KMS-11 (cell line): ENCODE data around the gene MDFIC.

ENCODE experiments used
- H2AFZ ChIP-seq: fragments of 200-600 bp; sonication (generic); 2 replicates; pipeline ENCODE4 v1.6.1; 2016; ENCODE audit warnings: antibody characterized with exemption, mixed run types, low read depth
- H3K27ac ChIP-seq: fragments of 200-600 bp; sonication (generic); 2 replicates; pipeline ENCODE4 v1.6.1; 2016; ENCODE audit warnings: mild to moderate bottlenecking, mixed run types
- H3K27me3 ChIP-seq: fragments of 200-600 bp; sonication (generic); 2 replicates; pipeline ENCODE4 v1.6.1; 2017; ENCODE audit warnings: mild to moderate bottlenecking, low read depth, mixed run types, moderate library complexity; ENCODE audit not compliant: insufficient read depth
- H3K36me3 ChIP-seq: fragments of 200-600 bp; sonication (generic); 2 replicates; pipeline ENCODE4 v1.6.1; 2017; ENCODE audit warnings: mild to moderate bottlenecking, mixed run types; ENCODE audit not compliant: insufficient read depth
- H3K4me1 ChIP-seq: fragments of 200-600 bp; sonication (generic); 2 replicates; pipeline ENCODE4 v1.6.1; 2016; ENCODE audit warnings: mild to moderate bottlenecking, low read depth, mixed run types; ENCODE audit not compliant: poor library complexity, severe bottlenecking
- H3K4me2 ChIP-seq: fragments of 200-600 bp; sonication (generic); 2 replicates; pipeline ENCODE4 v1.7.0; 2016; ENCODE audit warnings: mild to moderate bottlenecking, mixed run types
- H3K4me3 ChIP-seq: fragments of 200-600 bp; sonication (generic); IDR thresholded peaks from 2 replicates; pipeline ENCODE4 v1.6.1; 2017; ENCODE audit warnings: low read depth, low read length, mixed read lengths; ENCODE audit not compliant: insufficient read depth
- H3K79me2 ChIP-seq: fragments of 200-600 bp; sonication (generic); 2 replicates; pipeline ENCODE4 v1.6.1; 2016; ENCODE audit warnings: low read depth, mixed run types; ENCODE audit not compliant: insufficient read depth
- H3K9ac ChIP-seq: fragments of 200-600 bp; sonication (generic); 2 replicates; pipeline ENCODE4 v1.6.1; 2016; ENCODE audit warnings: mild to moderate bottlenecking, mixed run types
- H4K20me1 ChIP-seq: fragments of 200-600 bp; sonication (generic); 2 replicates; pipeline ENCODE4 v1.6.1; 2016; ENCODE audit warnings: mild to moderate bottlenecking, mixed run types; ENCODE audit not compliant: insufficient read depth
- TF ChIP-seq, protein P1 (sequence below): fragments of 200-600 bp; sonication (generic); conservative IDR thresholded peaks from 2 replicates; pipeline ENCODE4 v1.6.1; 2017; ENCODE audit warnings: low read depth, mild to moderate bottlenecking, antibody characterized with exemption, low read length, moderate library complexity, mixed read lengths

The MDFIC gene

DNA sequence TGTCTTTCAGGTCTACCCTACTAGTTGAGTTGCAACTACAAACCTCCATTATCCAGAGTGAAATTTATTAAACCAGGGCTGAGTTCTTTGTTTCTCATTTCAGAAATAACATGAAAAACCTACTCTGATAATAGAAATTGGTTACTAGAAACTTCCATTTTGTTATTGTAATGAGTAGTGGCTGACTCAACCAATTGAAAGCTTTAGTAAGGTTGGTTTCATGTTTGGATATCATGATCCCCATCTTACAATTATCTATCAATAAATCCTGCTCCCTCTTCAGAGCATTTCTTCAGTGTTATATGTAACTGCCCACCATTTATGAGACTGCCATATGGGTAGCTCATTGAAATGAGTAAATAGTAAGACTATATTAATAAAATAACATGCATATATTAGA lies 16.9 kb downstream of the MDFIC start:
- H3K27me3 ChIP-seq, result no peaks in the 10 kb centered on the region
- H3K4me1 ChIP-seq, result peaks cover 34% of the 10 kb centered on the region
- H3K9ac ChIP-seq, result no peak overlapping the region
- no peak overlapping the region for H3K4me2 ChIP-seq
- H2AFZ ChIP-seq, result no peak overlapping the region
- no peaks in the 10 kb centered on the region for H4K20me1 ChIP-seq
- H3K79me2 ChIP-seq, result peaks cover 42% of the 10 kb centered on the region; the same call in 1 of the 2 replicates
- TF ChIP-seq, protein P1, sequence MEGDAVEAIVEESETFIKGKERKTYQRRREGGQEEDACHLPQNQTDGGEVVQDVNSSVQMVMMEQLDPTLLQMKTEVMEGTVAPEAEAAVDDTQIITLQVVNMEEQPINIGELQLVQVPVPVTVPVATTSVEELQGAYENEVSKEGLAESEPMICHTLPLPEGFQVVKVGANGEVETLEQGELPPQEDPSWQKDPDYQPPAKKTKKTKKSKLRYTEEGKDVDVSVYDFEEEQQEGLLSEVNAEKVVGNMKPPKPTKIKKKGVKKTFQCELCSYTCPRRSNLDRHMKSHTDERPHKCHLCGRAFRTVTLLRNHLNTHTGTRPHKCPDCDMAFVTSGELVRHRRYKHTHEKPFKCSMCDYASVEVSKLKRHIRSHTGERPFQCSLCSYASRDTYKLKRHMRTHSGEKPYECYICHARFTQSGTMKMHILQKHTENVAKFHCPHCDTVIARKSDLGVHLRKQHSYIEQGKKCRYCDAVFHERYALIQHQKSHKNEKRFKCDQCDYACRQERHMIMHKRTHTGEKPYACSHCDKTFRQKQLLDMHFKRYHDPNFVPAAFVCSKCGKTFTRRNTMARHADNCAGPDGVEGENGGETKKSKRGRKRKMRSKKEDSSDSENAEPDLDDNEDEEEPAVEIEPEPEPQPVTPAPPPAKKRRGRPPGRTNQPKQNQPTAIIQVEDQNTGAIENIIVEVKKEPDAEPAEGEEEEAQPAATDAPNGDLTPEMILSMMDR, result no peak
- H3K36me3 ChIP-seq, result no peaks in the 10 kb centered on the region
- H3K27ac ChIP-seq, result no peak overlapping the region
- H3K4me3 ChIP-seq, result no peak overlapping the region

DNA sequence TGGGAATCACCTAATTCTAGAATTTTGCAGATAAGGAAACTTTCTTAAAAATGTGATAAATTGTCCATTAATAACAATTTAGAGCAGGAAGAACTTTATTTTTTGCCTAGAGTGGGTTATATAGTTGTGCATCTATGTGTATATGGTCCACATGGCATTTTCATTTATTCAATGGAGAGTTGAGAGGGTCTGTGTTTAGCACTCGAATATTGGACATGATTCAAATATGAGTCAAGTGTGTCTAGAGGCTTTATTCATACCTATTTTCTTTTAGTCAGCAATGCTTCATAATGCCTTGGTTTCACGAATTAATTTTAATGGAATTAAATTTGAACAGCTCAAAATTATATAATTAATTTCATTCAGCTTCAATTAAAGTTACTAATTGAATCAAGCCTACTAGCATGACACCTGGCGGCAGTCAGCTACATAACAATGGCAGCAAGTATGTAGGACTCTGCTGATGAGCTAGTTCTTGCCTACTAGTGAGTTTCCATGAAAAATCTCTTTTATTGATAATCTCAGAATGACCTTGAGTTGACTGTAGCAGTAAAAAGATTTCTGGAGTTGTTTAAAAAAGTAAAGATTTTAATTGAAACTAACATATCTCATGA lies 17.7 kb downstream of the MDFIC start:
- Histone ChIP-seq H4K20me1 (no peaks in the 10 kb centered on the region), H3K36me3 (no peaks in the 10 kb centered on the region), H3K27me3 (no peaks in the 10 kb centered on the region), H3K4me1 (peaks cover 26% of the 10 kb centered on the region), H3K4me3 (no peak overlapping the region), H3K27ac (no peak overlapping the region), H2AFZ (no peak overlapping the region), H3K9ac (no peak overlapping the region), H3K79me2 (peaks cover 34% of the 10 kb centered on the region; the same call in 1 of the 2 replicates), H3K4me2 (no peak overlapping the region)
- TF ChIP-seq, protein P1, result no peak

DNA sequence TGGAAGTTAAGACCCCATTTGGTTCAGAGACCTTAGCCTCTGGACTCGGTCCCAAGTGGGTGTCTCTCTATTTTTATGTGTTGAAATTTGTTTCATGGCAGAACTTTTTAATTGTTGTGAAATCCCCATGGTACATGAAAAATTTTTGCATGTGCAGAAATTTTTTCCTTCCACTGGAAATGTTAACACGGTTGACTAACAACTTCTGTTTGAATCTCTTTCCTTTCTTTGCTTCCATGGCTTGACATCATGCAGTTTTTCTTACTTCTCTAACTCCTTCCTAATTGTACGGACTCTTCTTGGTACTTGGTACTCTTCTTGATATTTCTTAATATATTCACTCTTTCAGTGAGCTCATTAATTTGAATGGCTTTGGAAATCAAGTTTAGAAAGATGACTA lies 18.3 kb downstream of the MDFIC start:
- TF ChIP-seq, protein P1, result no peak
- H3K79me2 ChIP-seq, result peaks cover 28% of the 10 kb centered on the region; the same call in 1 of the 2 replicates
- H3K4me1 ChIP-seq, result peaks cover 20% of the 10 kb centered on the region
- no peaks in the 10 kb centered on the region for H3K27me3 ChIP-seq
- H4K20me1 ChIP-seq, result no peaks in the 10 kb centered on the region
- H3K36me3 ChIP-seq, result no peaks in the 10 kb centered on the region
- H3K27ac ChIP-seq, result no peak overlapping the region
- H3K4me2 ChIP-seq, result no peak overlapping the region
- no peak overlapping the region for H3K4me3 ChIP-seq
- H2AFZ ChIP-seq, result no peak overlapping the region
- no peak overlapping the region for H3K9ac ChIP-seq

DNA sequence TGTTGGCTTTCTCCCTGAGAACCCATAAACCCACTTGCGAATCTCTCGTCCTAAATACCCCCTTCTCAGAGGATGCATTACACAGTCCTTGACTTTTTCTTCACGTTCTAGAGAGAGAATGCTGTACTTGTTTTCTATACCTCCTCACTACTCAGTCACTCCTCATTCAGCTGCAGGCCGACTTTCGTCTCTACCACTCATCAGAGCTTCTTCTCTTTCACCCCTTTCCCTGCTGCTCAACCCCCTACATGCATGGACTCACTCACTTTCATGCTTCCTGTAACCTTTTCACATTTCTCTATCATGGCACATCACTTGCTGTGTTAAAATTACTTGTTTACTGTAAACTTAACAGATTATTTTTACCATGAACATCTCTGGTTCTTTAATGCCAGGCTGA lies 19.8 kb downstream of the MDFIC start:
- Histone ChIP-seq H3K27me3 (no peaks in the 10 kb centered on the region), H3K9ac (no peak overlapping the region), H3K4me1 (peaks cover 9% of the 10 kb centered on the region), H3K4me3 (no peak overlapping the region), H4K20me1 (no peaks in the 10 kb centered on the region), H3K36me3 (no peaks in the 10 kb centered on the region), H3K4me2 (no peak overlapping the region), H2AFZ (no peak overlapping the region), H3K27ac (no peak overlapping the region), H3K79me2 (peaks cover 18% of the 10 kb centered on the region; the same call in 1 of the 2 replicates)
- TF ChIP-seq, protein P1, result no peak
